Smooth muscle cell (in vitro differentiated cells): ENCODE measurements around the gene IFNGR2. TPM values are rescaled to one million over a fixed set of nuclear protein-coding genes. Genes with fewer than 3 reads are reported as not detected.
A peak's percentile ranks its signal among the peaks of the same experiment; 100 is the strongest.

Experiments
- DNase-seq: peaks from one replicate; lab custom pipeline; 2025; ENCODE audit not compliant: unreplicated experiment; lab: John Stamatoyannopoulos, UW
- H2AFZ ChIP-seq: fragments of 200-600 bp; sonication (generic); 2 replicates; pipeline ENCODE4 v1.6.0; 2016; ENCODE audit warnings: antibody characterized with exemption, low read depth, mild to moderate bottlenecking
- H3F3A ChIP-seq: fragments of 200-600 bp; sonication (generic); 2 replicates; pipeline ENCODE4 v1.6.0; 2017; ENCODE audit warnings: antibody characterized with exemption, low read depth
- H3K27ac ChIP-seq: fragments of 200-600 bp; sonication (generic); 2 replicates; pipeline ENCODE4 v1.5.1; 2016; ENCODE audit warnings: low read depth, mild to moderate bottlenecking
- H3K27me3 ChIP-seq: fragments of 200-600 bp; sonication (generic); 2 replicates; pipeline ENCODE4 v1.6.1; 2016; ENCODE audit warnings: low read depth, mild to moderate bottlenecking
- H3K36me3 ChIP-seq: fragments of 200-600 bp; sonication (generic); 2 replicates; pipeline ENCODE4 v1.5.1; 2016; ENCODE audit warnings: low read depth
- H3K4me1 ChIP-seq: fragments of 200-600 bp; sonication (generic); 2 replicates; pipeline ENCODE4 v1.5.1; 2016; ENCODE audit warnings: low read depth
- H3K4me2 ChIP-seq: fragments of 200-600 bp; sonication (generic); 2 replicates; pipeline ENCODE4 v1.6.0; 2016; ENCODE audit warnings: mild to moderate bottlenecking
- H3K4me3 ChIP-seq: fragments of 200-600 bp; sonication (generic); 2 replicates; pipeline ENCODE4 v1.5.1; 2016; ENCODE audit warnings: mild to moderate bottlenecking
- H3K79me2 ChIP-seq: fragments of 200-600 bp; sonication (generic); 2 replicates; pipeline ENCODE4 v1.6.0; 2016; ENCODE audit warnings: low read depth, mild to moderate bottlenecking
- H3K9ac ChIP-seq: fragments of 200-600 bp; sonication (generic); 2 replicates; pipeline ENCODE4 v1.6.0; 2016; ENCODE audit warnings: low read depth
- H3K9me3 ChIP-seq: fragments of 200-600 bp; sonication (generic); replicated peaks from 2 replicates; pipeline ENCODE4 v1.5.1; 2016; ENCODE audit warnings: low read depth
- H4K20me1 ChIP-seq: fragments of 200-600 bp; sonication (generic); 2 replicates; pipeline ENCODE4 v1.6.0; 2016; ENCODE audit warnings: low read depth
- CTCF ChIP-seq: fragments of 200-600 bp; sonication (generic); IDR thresholded peaks from 2 replicates; pipeline ENCODE4 v1.5.1; 2017; ENCODE audit warnings: borderline replicate concordance, mild to moderate bottlenecking, antibody characterized with exemption; ENCODE audit not compliant: insufficient read depth, poor library complexity, severe bottlenecking
- WGBS: methylation state at CpG from one replicate; pipeline ENCODE4 v1.1.7; 2016; ENCODE audit warnings: low lambda C conversion rate; 5-methylcytosine and 5-hydroxymethylcytosine counted together
- polyA plus RNA-seq: library from polyadenylated mRNA; unstranded; fragments of >200 nt; fragmentation: Nextera tagmentation; extraction: Ambion mirVana; gene quantifications from 2 replicates; pipeline ENCODE4 v1.2.1, GENCODE V29; 2016
- total RNA-seq: library from RNA; depleted of rRNA; stranded (reverse); fragments of >200 nt; gene quantifications from 2 replicates; pipeline ENCODE4 v1.2.3, GENCODE V29; 2014

IFNGR2 gene
- total RNA-seq, result 117 and 134 TPM in 2 replicates
- 127 and 132 TPM in 2 replicates for polyA plus RNA-seq

GRCh38 chr21:33403128-33403785, at the start of gene IFNGR2:
IFNGR2 (plus strand) TSS chr21:33403413; CDS start chr21:33403544, 131 bp downstream.
- WGBS, result under 1% methylated on average over 35 of the region's 89 CpGs
- Histone ChIP-seq H3K79me2 (peaks cover 48% of the 10 kb centered on the region), H3F3A (peaks cover 19% of the 10 kb centered on the region), H3K4me1 (no peaks in the 10 kb centered on the region), H3K4me2 (peak within 1 kb of the TSS; percentile 93), H3K36me3 (no peaks in the 10 kb centered on the region), H3K9me3 (no peaks in the 10 kb centered on the region), H3K27me3 (no peaks in the 10 kb centered on the region), H4K20me1 (peaks cover 38% of the 10 kb centered on the region), H2AFZ (peak within 1 kb of the TSS; percentile 6), H3K27ac (peak within 1 kb of the TSS; percentile 95), H3K4me3 (peak within 1 kb of the TSS; percentile 78), H3K9ac (peak within 1 kb of the TSS; percentile 93)
- DNase-seq, result no peak
- no peak for TF ChIP-seq CTCF

GRCh38 chr21:33355355-33355754, 47.9 kb upstream of the IFNGR2 start:
- TF ChIP-seq CTCF, result no peak
- Histone ChIP-seq H3K4me3 (no peak overlapping the region), H3K79me2 (no peaks in the 10 kb centered on the region), H3K9me3 (no peaks in the 10 kb centered on the region), H4K20me1 (no peaks in the 10 kb centered on the region), H2AFZ (no peak overlapping the region), H3K27ac (no peak overlapping the region), H3K36me3 (peaks cover 10% of the 10 kb centered on the region), H3K4me1 (peaks cover under 1% of the 10 kb centered on the region), H3K4me2 (no peak overlapping the region), H3K9ac (no peak overlapping the region), H3F3A (no peaks in the 10 kb centered on the region), H3K27me3 (no peaks in the 10 kb centered on the region)
- 97% methylated on average over 6 of the region's 6 CpGs for WGBS
- no peak for DNase-seq

DNA sequence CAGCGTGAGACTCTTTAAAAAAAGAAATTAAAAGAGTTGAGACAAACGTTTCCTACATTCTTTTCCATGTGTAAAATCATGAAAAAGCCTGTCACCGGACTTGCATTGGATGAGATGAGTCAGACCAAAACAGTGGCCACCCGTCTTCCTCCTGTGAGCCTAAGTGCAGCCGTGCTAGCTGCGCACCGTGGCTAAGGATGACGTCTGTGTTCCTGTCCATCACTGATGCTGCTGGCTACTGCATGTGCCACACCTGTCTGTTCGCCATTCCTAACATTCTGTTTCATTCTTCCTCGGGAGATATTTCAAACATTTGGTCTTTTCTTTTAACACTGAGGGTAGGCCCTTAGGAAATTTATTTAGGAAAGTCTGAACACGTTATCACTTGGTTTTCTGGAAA, 47.2 kb upstream of the IFNGR2 start:
- Histone ChIP-seq H3K4me1 (peaks cover 4% of the 10 kb centered on the region), H3K79me2 (no peaks in the 10 kb centered on the region), H2AFZ (no peak overlapping the region), H3K27ac (no peak overlapping the region), H3F3A (peaks cover 6% of the 10 kb centered on the region), H3K4me3 (no peak overlapping the region), H3K36me3 (peaks cover 10% of the 10 kb centered on the region), H3K9ac (no peak overlapping the region), H3K27me3 (no peaks in the 10 kb centered on the region), H3K4me2 (no peak overlapping the region), H3K9me3 (no peaks in the 10 kb centered on the region), H4K20me1 (no peaks in the 10 kb centered on the region)
- 87% methylated on average over 11 of the region's 11 CpGs for WGBS
- no peak for TF ChIP-seq CTCF
- DNase-seq, result no peak

- Histone ChIP-seq H3F3A (peaks cover 8% of the 10 kb centered on the region), H3K9me3 (no peaks in the 10 kb centered on the region), H3K79me2 (no peaks in the 10 kb centered on the region), H3K27me3 (no peaks in the 10 kb centered on the region), H3K27ac (no peak overlapping the region), H4K20me1 (no peaks in the 10 kb centered on the region), H3K4me2 (no peak overlapping the region), H3K4me3 (no peak overlapping the region), H3K4me1 (peaks cover 10% of the 10 kb centered on the region), H3K9ac (no peak overlapping the region), H2AFZ (no peak overlapping the region), H3K36me3 (peaks cover 10% of the 10 kb centered on the region)
- 91% methylated on average over 8 of the region's 8 CpGs for WGBS
- DNase-seq, result no peak
- TF ChIP-seq CTCF, result no peak
Measured at GRCh38 chr21:33357177-33357576, 46.0 kb upstream of the IFNGR2 start.
